ENCODE data around the gene KCNC3. TPM values are rescaled to one million over a fixed set of nuclear protein-coding genes. Genes with fewer than 3 reads are reported as not detected.
"Not testable (repeated sequence)": the region's sequence is repeated elsewhere in the genome, so short reads cannot be mapped to it uniquely, and the experiment has no call there.

Gene KCNC3
- total RNA-seq, 1 donor from 2014 or later, result 0.46 TPM

DNA sequence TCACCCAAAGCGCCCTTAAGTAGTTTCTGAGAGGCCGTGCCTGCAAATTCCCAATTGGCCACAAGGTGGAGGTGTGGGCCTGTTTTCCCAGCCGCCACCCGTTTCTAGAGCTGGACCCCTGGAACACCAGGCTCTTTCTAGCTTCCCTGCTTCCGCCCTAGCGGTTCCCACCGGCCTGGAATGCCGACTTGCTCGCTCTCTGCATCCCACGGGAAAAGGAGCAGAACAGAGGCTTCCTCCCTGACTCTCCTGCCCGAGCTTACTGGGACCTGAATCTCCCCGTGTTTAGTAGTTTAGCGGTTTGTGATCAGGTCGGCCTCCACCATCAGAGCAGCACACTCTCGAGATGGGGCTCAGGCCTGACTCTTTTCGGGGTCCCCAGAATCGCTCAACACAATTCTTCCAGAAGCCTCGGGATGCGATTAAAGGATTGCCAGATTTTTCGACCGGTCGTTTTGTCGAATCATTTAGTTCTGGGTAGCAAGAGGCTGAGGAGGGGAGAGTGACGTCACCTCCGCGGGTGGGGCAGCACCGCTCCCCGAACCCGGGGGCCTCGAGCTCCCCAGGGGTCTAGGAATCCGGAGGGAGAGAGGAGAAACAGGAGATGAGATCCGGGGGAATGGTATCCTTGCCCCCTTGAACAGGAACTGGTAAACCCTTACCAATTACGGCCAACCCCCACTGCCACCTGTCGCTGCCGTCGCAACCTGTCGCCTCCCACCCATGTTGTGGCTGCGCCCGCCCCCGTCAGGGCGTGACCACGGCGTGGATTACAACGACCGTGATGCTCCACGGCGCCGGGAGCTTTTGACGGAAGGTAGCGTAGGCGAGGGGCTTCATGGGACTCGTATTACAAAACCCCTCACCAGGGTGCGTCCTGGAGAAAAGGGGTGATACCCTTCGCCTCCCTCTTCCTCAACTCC lies 28.3 kb upstream of the KCNC3 start:
- no peak for DNase-seq (ENCODE audit: low read depth)
- TF ChIP-seq CTCF (IDR thresholded peaks at IDR 0.05; ENCODE audit: insufficient read depth, low read length, poor library complexity, severe bottlenecking), result peak; percentile 85
- H3K27me3 ChIP-seq (ENCODE audit: control insufficient read depth, insufficient read depth, low read length), result no peaks in the 10 kb centered on the region
- H3K36me3 ChIP-seq (ENCODE audit: control insufficient read depth, insufficient read depth, low read length), result no peaks in the 10 kb centered on the region
- peak overlapping the region; percentile 36 for H3K4me3 ChIP-seq (ENCODE audit: low read depth, low read length)

GRCh38 chr19:50356691-50357177 lies 27.6 kb upstream of the KCNC3 start:
- TF ChIP-seq CTCF (IDR thresholded peaks at IDR 0.05; ENCODE audit: insufficient read depth, low read length, poor library complexity, severe bottlenecking), result no peak
- DNase-seq (ENCODE audit: low read depth), result no peak
- Histone ChIP-seq H3K27me3 (ENCODE audit: control insufficient read depth, insufficient read depth, low read length) (no peaks in the 10 kb centered on the region), H3K36me3 (ENCODE audit: control insufficient read depth, insufficient read depth, low read length) (no peaks in the 10 kb centered on the region), H3K4me3 (ENCODE audit: low read depth, low read length) (no peak overlapping the region)

DNA sequence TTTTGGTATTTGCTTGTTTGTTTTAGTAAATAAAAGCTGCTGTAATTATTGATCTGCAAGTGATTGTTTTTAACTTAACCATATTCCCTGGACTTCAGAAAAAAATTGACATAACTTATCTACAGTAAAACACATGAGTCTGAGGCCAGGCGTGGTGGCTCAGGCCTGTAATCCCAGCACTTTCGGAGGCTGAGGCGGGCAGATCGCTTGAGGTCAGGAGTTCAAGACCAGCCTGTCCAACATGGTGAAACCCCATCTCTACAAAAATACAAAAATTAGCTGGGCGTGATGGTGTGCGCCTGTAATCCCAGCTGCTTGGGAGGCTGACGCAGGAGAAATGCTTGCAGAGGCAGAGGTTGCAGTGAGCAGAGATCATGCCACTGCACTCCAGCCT lies 24.3 kb upstream of the KCNC3 start:
- DNase-seq (ENCODE audit: low read depth); H3K27me3 ChIP-seq (ENCODE audit: control insufficient read depth, insufficient read depth, low read length); H3K36me3 ChIP-seq (ENCODE audit: control insufficient read depth, insufficient read depth, low read length); H3K4me3 ChIP-seq (ENCODE audit: low read depth, low read length): not testable (repeated sequence)

GRCh38 chr19:50352242-50352641 lies 23.1 kb upstream of the KCNC3 start:
- Histone ChIP-seq H3K4me3 (ENCODE audit: low read depth, low read length) (no peak overlapping the region), H3K27me3 (ENCODE audit: control insufficient read depth, insufficient read depth, low read length) (no peaks in the 10 kb centered on the region), H3K36me3 (ENCODE audit: control insufficient read depth, insufficient read depth, low read length) (no peaks in the 10 kb centered on the region)
- no peak for TF ChIP-seq CTCF (IDR thresholded peaks at IDR 0.05; ENCODE audit: insufficient read depth, low read length, poor library complexity, severe bottlenecking)
- DNase-seq (ENCODE audit: low read depth), result no peak

- Histone ChIP-seq H3K4me3 (ENCODE audit: low read depth, low read length) (no peak overlapping the region), H3K27me3 (ENCODE audit: control insufficient read depth, insufficient read depth, low read length) (no peaks in the 10 kb centered on the region), H3K36me3 (ENCODE audit: control insufficient read depth, insufficient read depth, low read length) (no peaks in the 10 kb centered on the region)
- TF ChIP-seq CTCF (IDR thresholded peaks at IDR 0.05; ENCODE audit: insufficient read depth, low read length, poor library complexity, severe bottlenecking), result no peak
- DNase-seq (ENCODE audit: low read depth), result no peak
Measured at GRCh38 chr19:50349277-50350057, 20.3 kb upstream of the KCNC3 start.

- not testable (repeated sequence) for H3K27me3 ChIP-seq (ENCODE audit: control insufficient read depth, insufficient read depth, low read length); DNase-seq (ENCODE audit: low read depth); H3K36me3 ChIP-seq (ENCODE audit: control insufficient read depth, insufficient read depth, low read length); H3K4me3 ChIP-seq (ENCODE audit: low read depth, low read length)
Measured at GRCh38 chr19:50347089-50347581, 18.0 kb upstream of the KCNC3 start.

All from kidney epithelial cell (primary cell).